PC-9 (cell line): Measurements from ENCODE around the gene MLN.

ENCODE experiments used
- EZH2 ChIP-seq: fragments of 200-600 bp; sonication (generic); IDR thresholded peaks from 2 replicates; pipeline ENCODE4 v1.8.0; 2017; ENCODE audit warnings: antibody characterized with exemption, low read depth
- TF ChIP-seq, protein P1 (sequence below): fragments of 200-600 bp; sonication (generic); conservative IDR thresholded peaks from 2 replicates; pipeline ENCODE4 v1.6.1; 2017; ENCODE audit warnings: mixed run types, antibody characterized with exemption, mild to moderate bottlenecking, moderate library complexity

DNA sequence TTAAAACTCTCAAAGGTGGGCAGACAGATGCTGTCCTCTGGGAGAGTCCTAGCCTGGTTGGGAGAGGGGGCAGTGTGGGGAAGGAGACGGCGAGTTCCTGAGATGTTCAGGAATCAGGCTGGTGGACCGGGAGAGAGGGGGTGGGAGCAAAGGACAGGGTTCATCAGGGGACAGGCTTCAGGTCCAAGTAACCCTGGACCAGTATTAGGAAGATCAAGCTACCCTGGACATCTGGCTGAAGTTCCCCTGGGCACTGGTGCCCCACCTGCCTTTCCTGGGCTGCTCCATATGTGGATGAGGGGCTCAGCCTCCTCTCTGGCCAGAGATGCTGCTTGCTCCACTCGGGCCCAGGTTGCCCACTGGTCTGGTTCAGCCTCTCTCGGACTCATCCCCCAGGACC is 56.0 kb downstream of the MLN start:
- TF ChIP-seq, protein P1, sequence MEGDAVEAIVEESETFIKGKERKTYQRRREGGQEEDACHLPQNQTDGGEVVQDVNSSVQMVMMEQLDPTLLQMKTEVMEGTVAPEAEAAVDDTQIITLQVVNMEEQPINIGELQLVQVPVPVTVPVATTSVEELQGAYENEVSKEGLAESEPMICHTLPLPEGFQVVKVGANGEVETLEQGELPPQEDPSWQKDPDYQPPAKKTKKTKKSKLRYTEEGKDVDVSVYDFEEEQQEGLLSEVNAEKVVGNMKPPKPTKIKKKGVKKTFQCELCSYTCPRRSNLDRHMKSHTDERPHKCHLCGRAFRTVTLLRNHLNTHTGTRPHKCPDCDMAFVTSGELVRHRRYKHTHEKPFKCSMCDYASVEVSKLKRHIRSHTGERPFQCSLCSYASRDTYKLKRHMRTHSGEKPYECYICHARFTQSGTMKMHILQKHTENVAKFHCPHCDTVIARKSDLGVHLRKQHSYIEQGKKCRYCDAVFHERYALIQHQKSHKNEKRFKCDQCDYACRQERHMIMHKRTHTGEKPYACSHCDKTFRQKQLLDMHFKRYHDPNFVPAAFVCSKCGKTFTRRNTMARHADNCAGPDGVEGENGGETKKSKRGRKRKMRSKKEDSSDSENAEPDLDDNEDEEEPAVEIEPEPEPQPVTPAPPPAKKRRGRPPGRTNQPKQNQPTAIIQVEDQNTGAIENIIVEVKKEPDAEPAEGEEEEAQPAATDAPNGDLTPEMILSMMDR, result no peak
- no peak for TF ChIP-seq EZH2
